ENCODE results near the gene GLIPR2. TPM values are rescaled to one million over a fixed set of nuclear protein-coding genes. Genes with fewer than 3 reads are reported as not detected.

The GLIPR2 gene
- total RNA-seq, 1 donor from 2014 or later, result 7.3 TPM

GRCh38 chr9:36161187-36161586 lies 24.7 kb downstream of the GLIPR2 start:
- Mint-ChIP-seq H3K4me3 (ENCODE audit: low read depth) (no peak overlapping the region), H3K27ac (no peak overlapping the region), H3K27me3 (peaks cover 18% of the 10 kb centered on the region), H3K9me3 (ENCODE audit: low read depth) (no peaks in the 10 kb centered on the region), H3K36me3 (ENCODE audit: insufficient read depth) (no peaks in the 10 kb centered on the region), H3K4me1 (ENCODE audit: low read depth) (peaks cover 4% of the 10 kb centered on the region)
- no peak for TF ChIP-seq CTCF (IDR thresholded peaks at IDR 0.05; ENCODE audit: unreplicated experiment)
- no peak for DNase-seq (ENCODE audit: low spot score, unreplicated experiment)

- Mint-ChIP-seq H3K27ac (peak overlapping the region; percentile 85), H3K36me3 (ENCODE audit: insufficient read depth) (no peaks in the 10 kb centered on the region), H3K27me3 (peaks cover 22% of the 10 kb centered on the region), H3K4me1 (ENCODE audit: low read depth) (peaks cover 4% of the 10 kb centered on the region), H3K4me3 (ENCODE audit: low read depth) (no peak overlapping the region), H3K9me3 (ENCODE audit: low read depth) (no peaks in the 10 kb centered on the region)
- DNase-seq (ENCODE audit: low spot score, unreplicated experiment), result no peak
- TF ChIP-seq CTCF (IDR thresholded peaks at IDR 0.05; ENCODE audit: unreplicated experiment), result no peak
Measured at GRCh38 chr9:36162211-36162738, 25.7 kb downstream of the GLIPR2 start.

GRCh38 chr9:36163049-36163785 lies 26.7 kb downstream of the GLIPR2 start:
- Mint-ChIP-seq H3K27ac (peak overlapping the region; percentile 91), H3K9me3 (ENCODE audit: low read depth) (no peaks in the 10 kb centered on the region), H3K4me1 (ENCODE audit: low read depth) (peaks cover 4% of the 10 kb centered on the region), H3K4me3 (ENCODE audit: low read depth) (no peak overlapping the region), H3K36me3 (ENCODE audit: insufficient read depth) (no peaks in the 10 kb centered on the region), H3K27me3 (peaks cover 22% of the 10 kb centered on the region)
- no peak for TF ChIP-seq CTCF (IDR thresholded peaks at IDR 0.05; ENCODE audit: unreplicated experiment)
- no peak for DNase-seq (ENCODE audit: low spot score, unreplicated experiment)

- H3K36me3 Mint-ChIP-seq (ENCODE audit: insufficient read depth), result no peaks in the 10 kb centered on the region
- no peak overlapping the region for H3K4me3 Mint-ChIP-seq (ENCODE audit: low read depth)
- H3K27me3 Mint-ChIP-seq, result peaks cover 22% of the 10 kb centered on the region
- H3K4me1 Mint-ChIP-seq (ENCODE audit: low read depth), result peaks cover 4% of the 10 kb centered on the region
- H3K27ac Mint-ChIP-seq, result no peak overlapping the region
- H3K9me3 Mint-ChIP-seq (ENCODE audit: low read depth), result no peaks in the 10 kb centered on the region
- no peak for TF ChIP-seq CTCF (IDR thresholded peaks at IDR 0.05; ENCODE audit: unreplicated experiment)
- DNase-seq (ENCODE audit: low spot score, unreplicated experiment), result no peak
Measured at GRCh38 chr9:36163786-36164170, 27.2 kb downstream of the GLIPR2 start.

- Mint-ChIP-seq H3K27ac (no peak overlapping the region), H3K4me3 (ENCODE audit: low read depth) (no peak overlapping the region), H3K27me3 (peaks cover 22% of the 10 kb centered on the region), H3K36me3 (ENCODE audit: insufficient read depth) (no peaks in the 10 kb centered on the region), H3K4me1 (ENCODE audit: low read depth) (peaks cover 4% of the 10 kb centered on the region), H3K9me3 (ENCODE audit: low read depth) (no peaks in the 10 kb centered on the region)
- no peak for TF ChIP-seq CTCF (IDR thresholded peaks at IDR 0.05; ENCODE audit: unreplicated experiment)
- no peak for DNase-seq (ENCODE audit: low spot score, unreplicated experiment)
Measured at GRCh38 chr9:36164372-36164771, 27.8 kb downstream of the GLIPR2 start.

Measured in progenitor cell of endocrine pancreas (in vitro differentiated cells).